ENCODE measurements around the gene RRAGC.

Gene RRAGC

GRCh38 chr1:38788341-38789336 is 70.9 kb downstream of the RRAGC start:
- TF ChIP-seq EZH2phosphoT487 (IDR thresholded peaks at IDR 0.05; ENCODE audit: low read depth): no peak
- TF ChIP-seq, protein P1, sequence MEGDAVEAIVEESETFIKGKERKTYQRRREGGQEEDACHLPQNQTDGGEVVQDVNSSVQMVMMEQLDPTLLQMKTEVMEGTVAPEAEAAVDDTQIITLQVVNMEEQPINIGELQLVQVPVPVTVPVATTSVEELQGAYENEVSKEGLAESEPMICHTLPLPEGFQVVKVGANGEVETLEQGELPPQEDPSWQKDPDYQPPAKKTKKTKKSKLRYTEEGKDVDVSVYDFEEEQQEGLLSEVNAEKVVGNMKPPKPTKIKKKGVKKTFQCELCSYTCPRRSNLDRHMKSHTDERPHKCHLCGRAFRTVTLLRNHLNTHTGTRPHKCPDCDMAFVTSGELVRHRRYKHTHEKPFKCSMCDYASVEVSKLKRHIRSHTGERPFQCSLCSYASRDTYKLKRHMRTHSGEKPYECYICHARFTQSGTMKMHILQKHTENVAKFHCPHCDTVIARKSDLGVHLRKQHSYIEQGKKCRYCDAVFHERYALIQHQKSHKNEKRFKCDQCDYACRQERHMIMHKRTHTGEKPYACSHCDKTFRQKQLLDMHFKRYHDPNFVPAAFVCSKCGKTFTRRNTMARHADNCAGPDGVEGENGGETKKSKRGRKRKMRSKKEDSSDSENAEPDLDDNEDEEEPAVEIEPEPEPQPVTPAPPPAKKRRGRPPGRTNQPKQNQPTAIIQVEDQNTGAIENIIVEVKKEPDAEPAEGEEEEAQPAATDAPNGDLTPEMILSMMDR (IDR thresholded peaks at IDR 0.05; ENCODE audit: low read depth, low read length): no peak
- no peak overlapping the region for H3K27ac ChIP-seq (ENCODE audit: low read length)
- 0 out of 2 replicates have a peak, but pooled peaks cover 2% of the 10 kb centered on the region for H3K9me3 ChIP-seq (ENCODE audit: insufficient read depth, low read length)
- no peak overlapping the region for H3K4me2 ChIP-seq (ENCODE audit: low read length)
- H3K27me3 ChIP-seq (ENCODE audit: low read depth, low read length): peaks cover 16% of the 10 kb centered on the region
- no peaks in the 10 kb centered on the region for H3K4me1 ChIP-seq (ENCODE audit: low read length)
- no peak overlapping the region for H3K4me3 ChIP-seq (ENCODE audit: low read length)
- no peaks in the 10 kb centered on the region for H3K79me2 ChIP-seq (ENCODE audit: low read length)
- no peak overlapping the region for H2AFZ ChIP-seq (ENCODE audit: low read depth, low read length)
- no peak overlapping the region for H3K9ac ChIP-seq (ENCODE audit: low read length)
- H4K20me1 ChIP-seq (ENCODE audit: insufficient read depth, low read length): no peaks in the 10 kb centered on the region
- H3K36me3 ChIP-seq (replicated peaks; ENCODE audit: low read depth, low read length): no peaks in the 10 kb centered on the region

All from OCI-LY3 (cell line).